Measurements from ENCODE around the gene RPL32.

DNA sequence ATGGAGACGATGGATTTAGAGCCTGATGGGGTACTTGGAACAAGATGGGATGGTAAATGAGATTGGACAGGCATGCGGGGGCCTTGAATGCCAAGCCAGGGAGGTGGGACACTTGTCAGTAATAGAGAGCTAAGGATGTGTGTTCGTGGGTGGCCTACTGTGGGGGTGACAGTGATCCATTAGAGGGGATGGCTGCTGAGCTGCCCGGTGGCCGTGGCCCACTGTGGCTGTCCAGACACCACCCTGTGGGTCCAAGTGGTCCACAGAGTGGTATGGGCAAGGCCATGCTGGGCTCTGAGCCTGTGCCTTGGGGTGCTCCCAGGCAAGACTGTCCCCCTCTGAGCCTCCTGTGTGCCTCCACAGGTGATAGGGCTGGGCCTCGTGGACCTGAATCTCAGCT, 27.4 kb downstream of the RPL32 start:
- TF ChIP-seq YY1 (IDR thresholded peaks at IDR 0.05; ENCODE audit: low read depth) (no peak), RAD21 (IDR thresholded peaks at IDR 0.05; ENCODE audit: low read depth) (no peak), MAX (IDR thresholded peaks at IDR 0.05) (no peak), CREB1 (IDR thresholded peaks at IDR 0.05; ENCODE audit: low read depth) (no peak), TCF12 (IDR thresholded peaks at IDR 0.05; ENCODE audit: low read depth) (no peak), TAF1 (IDR thresholded peaks at IDR 0.05; ENCODE audit: low read depth) (no peak), TEAD4 (IDR thresholded peaks at IDR 0.05) (no peak)
- TF ChIP-seq, protein P1, sequence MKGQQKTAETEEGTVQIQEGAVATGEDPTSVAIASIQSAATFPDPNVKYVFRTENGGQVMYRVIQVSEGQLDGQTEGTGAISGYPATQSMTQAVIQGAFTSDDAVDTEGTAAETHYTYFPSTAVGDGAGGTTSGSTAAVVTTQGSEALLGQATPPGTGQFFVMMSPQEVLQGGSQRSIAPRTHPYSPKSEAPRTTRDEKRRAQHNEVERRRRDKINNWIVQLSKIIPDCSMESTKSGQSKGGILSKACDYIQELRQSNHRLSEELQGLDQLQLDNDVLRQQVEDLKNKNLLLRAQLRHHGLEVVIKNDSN (IDR thresholded peaks at IDR 0.05): no peak

Data from Ishikawa (cell line).